Sigmoid colon (tissue), 7 donors: ENCODE measurements around the gene NR2F1-AS1. TPM values are rescaled to one million over a fixed set of nuclear protein-coding genes. Genes with fewer than 3 reads are reported as not detected.

Experiments
- DNase-seq: peaks from one replicate; pipeline ENCODE4 v3.0.0-alpha.2; 2019
- H3K27ac ChIP-seq, 4 donors: fragments of 200-600 bp; sonication (generic); one replicate each; pipeline ENCODE4 v1.5.1; 2016 to 2019; ENCODE audit warnings: mild to moderate bottlenecking in 1 of 4
- H3K27me3 ChIP-seq, 3 donors: fragments of 200-600 bp; sonication (generic); one replicate each; pipeline ENCODE4 v1.5.1; 2019; ENCODE audit warnings: mild to moderate bottlenecking in 1 of 3
- H3K36me3 ChIP-seq, 4 donors: fragments of 200-600 bp; sonication (generic); one replicate each; pipeline ENCODE4 v1.5.1; 2016 to 2019
- H3K4me1 ChIP-seq, 4 donors: fragments of 200-600 bp; sonication (generic); one replicate each; pipeline ENCODE4 v1.5.1; 2017 to 2019
- H3K4me3 ChIP-seq, 4 donors: fragments of 200-600 bp; sonication (generic); one replicate each; pipeline ENCODE4 v1.5.1; 2017 to 2019; ENCODE audit warnings: mild to moderate bottlenecking in 2 of 4, moderate library complexity in 1 of 4
- H3K9me3 ChIP-seq, 4 donors: fragments of 200-600 bp in 3 of 4; sonication (generic) in 3 of 4; one replicate each; pipeline versions ENCODE4 v1.5.1 to v1.6.1; 2013 to 2019
- EP300 ChIP-seq, 4 donors: sonication (generic); formaldehyde crosslinking; IDR thresholded peaks; one replicate each; pipeline ENCODE4 v1.6.1; 2017; ENCODE audit warnings: antibody characterized with exemption in 4 of 4
- POLR2A ChIP-seq, 2 donors: fragments of 450-650 bp; IDR thresholded peaks; one replicate each; pipeline ENCODE4 v1.6.1; 2016; ENCODE audit warnings: antibody characterized with exemption in 2 of 2, mild to moderate bottlenecking in 2 of 2, moderate library complexity in 2 of 2
- POLR2AphosphoS5 ChIP-seq, 4 donors: sonication (generic); formaldehyde crosslinking; IDR thresholded peaks; one replicate each; pipeline ENCODE4 v1.6.1; 2017; ENCODE audit warnings: antibody characterized with exemption in 4 of 4
- WGBS, 2 donors: extraction: QIAGEN DNeasy Blood & Tissue Kit; methylation state at CpG; one replicate each; pipeline ENCODE4 v1.1.7; 2013; 5-methylcytosine and 5-hydroxymethylcytosine counted together
- intact Hi-C: fragments of 100-400 bp; cut with DNase I; formaldehyde crosslinking; loops from one replicate; pipeline ENCODE4 v1.15.1; 2023
- polyA plus RNA-seq, 3 donors: library from polyadenylated mRNA; stranded (reverse); fragments of 200-250 nt; gene quantifications; one replicate each; pipeline ENCODE4 v1.2.3, GENCODE V29; 2013
- total RNA-seq, 4 donors: library from RNA; depleted of rRNA; stranded (reverse); fragments of >200 nt; gene quantifications; one replicate each; pipeline ENCODE4 v1.1.0, GENCODE V29; 2016
- TF ChIP-seq, protein P1 (sequence below), 4 experiments: fragments of 450-650 bp in 3 of 4; fragments of 200-600 bp in 1 of 4; IDR thresholded peaks; one replicate each; pipeline ENCODE4 v1.5.1; 2016 to 2019; ENCODE audit warnings: antibody characterized with exemption in 4 of 4, mild to moderate bottlenecking in 3 of 4, moderate library complexity in 2 of 4
- donor health status: healthy with polysubstance abuse.
- donor health status: Bipolar disorder and iron deficiency.
- donor health status: healthy.

Gene NR2F1-AS1
- total and polyA plus RNA-seq, 7 donors: 1.4 to 15.2 (median 8.9) TPM

- WGBS, 2 donors: 20 to 27% methylated on average over 32 of the region's 32 CpGs
- peaks cover 0 to 18% (median 8%) of the 10 kb centered on the region in 4 donors for H3K4me1 ChIP-seq
- peaks cover 10 to 98% (median 48%) of the 10 kb centered on the region in 3 donors for H3K27me3 ChIP-seq
- intact Hi-C loops: no loop called here
- H3K9me3 ChIP-seq: no peaks in the 10 kb centered on the region
- H3K36me3 ChIP-seq: no peaks in the 10 kb centered on the region
- TF ChIP-seq, protein P1, sequence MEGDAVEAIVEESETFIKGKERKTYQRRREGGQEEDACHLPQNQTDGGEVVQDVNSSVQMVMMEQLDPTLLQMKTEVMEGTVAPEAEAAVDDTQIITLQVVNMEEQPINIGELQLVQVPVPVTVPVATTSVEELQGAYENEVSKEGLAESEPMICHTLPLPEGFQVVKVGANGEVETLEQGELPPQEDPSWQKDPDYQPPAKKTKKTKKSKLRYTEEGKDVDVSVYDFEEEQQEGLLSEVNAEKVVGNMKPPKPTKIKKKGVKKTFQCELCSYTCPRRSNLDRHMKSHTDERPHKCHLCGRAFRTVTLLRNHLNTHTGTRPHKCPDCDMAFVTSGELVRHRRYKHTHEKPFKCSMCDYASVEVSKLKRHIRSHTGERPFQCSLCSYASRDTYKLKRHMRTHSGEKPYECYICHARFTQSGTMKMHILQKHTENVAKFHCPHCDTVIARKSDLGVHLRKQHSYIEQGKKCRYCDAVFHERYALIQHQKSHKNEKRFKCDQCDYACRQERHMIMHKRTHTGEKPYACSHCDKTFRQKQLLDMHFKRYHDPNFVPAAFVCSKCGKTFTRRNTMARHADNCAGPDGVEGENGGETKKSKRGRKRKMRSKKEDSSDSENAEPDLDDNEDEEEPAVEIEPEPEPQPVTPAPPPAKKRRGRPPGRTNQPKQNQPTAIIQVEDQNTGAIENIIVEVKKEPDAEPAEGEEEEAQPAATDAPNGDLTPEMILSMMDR (IDR thresholded peaks at IDR 0.05): no peak
- TF ChIP-seq POLR2AphosphoS5 (IDR thresholded peaks at IDR 0.05): no peak
- no peak overlapping the region for H3K4me3 ChIP-seq
- DNase-seq: no peak
- H3K27ac ChIP-seq: peak overlapping the region; percentile 17 to 69 (median 26)
These were observed 7.4 kb downstream of the NR2F1-AS1 start for GRCh38 chr5:93573354-93574351.

- Histone ChIP-seq H3K27me3 (peaks cover 10 to 96% (median 48%) of the 10 kb centered on the region in 3 donors), H3K4me3 (peak overlapping the region in 1 of 4 donors; percentile 9), H3K36me3 (no peaks in the 10 kb centered on the region), H3K27ac (peak overlapping the region in 1 of 4 donors; percentile 69), H3K9me3 (no peaks in the 10 kb centered on the region), H3K4me1 (peaks cover 0 to 17% (median 8%) of the 10 kb centered on the region in 4 donors)
- TF ChIP-seq EP300 (IDR thresholded peaks at IDR 0.05) (no peak), POLR2A (IDR thresholded peaks at IDR 0.05) (no peak), POLR2AphosphoS5 (IDR thresholded peaks at IDR 0.05) (no peak)
- TF ChIP-seq, protein P1 (IDR thresholded peaks at IDR 0.05): no peak
- WGBS, 2 donors: 12 to 18% methylated on average over 45 of the region's 45 CpGs
- intact Hi-C loops: no loop called here
- DNase-seq: no peak
These were observed 8.2 kb downstream of the NR2F1-AS1 start for GRCh38 chr5:93572608-93573353.

- no peak for DNase-seq
- Histone ChIP-seq H3K4me1 (peaks cover 0 to 17% (median 8%) of the 10 kb centered on the region in 4 donors), H3K9me3 (no peaks in the 10 kb centered on the region), H3K36me3 (no peaks in the 10 kb centered on the region), H3K27ac (peak overlapping the region in 1 of 4 donors; percentile 69), H3K4me3 (peak overlapping the region in 1 of 4 donors; percentile 9), H3K27me3 (peaks cover 10 to 96% (median 48%) of the 10 kb centered on the region in 3 donors)
- WGBS, 2 donors: 15 to 21% methylated on average over 40 of the region's 40 CpGs
- TF ChIP-seq, protein P1 (IDR thresholded peaks at IDR 0.05): no peak
- TF ChIP-seq POLR2A (IDR thresholded peaks at IDR 0.05) (no peak), POLR2AphosphoS5 (IDR thresholded peaks at IDR 0.05) (no peak), EP300 (IDR thresholded peaks at IDR 0.05) (no peak)
- intact Hi-C loops: no loop called here
These were observed 8.9 kb downstream of the NR2F1-AS1 start for GRCh38 chr5:93572101-93572607.

- no peaks in the 10 kb centered on the region for H3K9me3 ChIP-seq
- H3K36me3 ChIP-seq: no peaks in the 10 kb centered on the region
- no peak for DNase-seq
- TF ChIP-seq POLR2AphosphoS5 (IDR thresholded peaks at IDR 0.05) (no peak), EP300 (IDR thresholded peaks at IDR 0.05) (no peak), POLR2A (IDR thresholded peaks at IDR 0.05) (no peak)
- TF ChIP-seq, protein P1 (IDR thresholded peaks at IDR 0.05): no peak
- H3K4me1 ChIP-seq: peaks cover 0 to 17% (median 8%) of the 10 kb centered on the region in 4 donors
- no peak overlapping the region for H3K4me3 ChIP-seq
- 37 to 59% methylated on average over 32 of the region's 32 CpGs for WGBS, 2 donors
- H3K27ac ChIP-seq: peak overlapping the region in 1 of 4 donors; percentile 69
- intact Hi-C loops: no loop called here
- peaks cover 10 to 97% (median 48%) of the 10 kb centered on the region in 3 donors for H3K27me3 ChIP-seq
These were observed 9.7 kb downstream of the NR2F1-AS1 start for GRCh38 chr5:93571114-93571949.
